ENCODE results near the gene VCL.

Gene VCL

GRCh38 chr10:74035303-74035702, 37.4 kb downstream of the VCL start:
- Histone ChIP-seq H3K4me3 (ENCODE audit: insufficient read depth, low read length, poor library complexity, severe bottlenecking) (no peak overlapping the region), H3K9me2 (replicated peaks; ENCODE audit: insufficient read depth, low read length) (no peaks in the 10 kb centered on the region), H3K36me3 (ENCODE audit: low read length) (no peaks in the 10 kb centered on the region), H3F3A (ENCODE audit: insufficient read depth) (peaks cover 4% of the 10 kb centered on the region), H4K20me1 (ENCODE audit: low read depth, low read length) (no peaks in the 10 kb centered on the region), H3K4me2 (ENCODE audit: low read depth, low read length, poor library complexity, severe bottlenecking) (no peak overlapping the region), H3K9ac (ENCODE audit: low read length) (no peak overlapping the region), H3K27ac (ENCODE audit: low read depth, low read length) (no peak overlapping the region), H3K9me3 (ENCODE audit: insufficient read depth, low read length) (no peaks in the 10 kb centered on the region), H3K79me2 (ENCODE audit: insufficient read depth, low read length) (no peaks in the 10 kb centered on the region), H3K27me3 (ENCODE audit: low read length) (no peaks in the 10 kb centered on the region), H2AFZ (ENCODE audit: low read depth, low read length, severe bottlenecking) (no peak overlapping the region)
- TF ChIP-seq EZH2phosphoT487 (conservative IDR thresholded peaks at IDR 0.05; ENCODE audit: low read length) (no peak), CTCF (IDR thresholded peaks at IDR 0.05; ENCODE audit: insufficient read depth, low read length, poor library complexity, severe bottlenecking) (peak; percentile 47)

GRCh38 chr10:74036474-74036873, 38.6 kb downstream of the VCL start:
- Histone ChIP-seq H3K9me2 (replicated peaks; ENCODE audit: insufficient read depth, low read length) (no peaks in the 10 kb centered on the region), H3K9me3 (ENCODE audit: insufficient read depth, low read length) (no peaks in the 10 kb centered on the region), H4K20me1 (ENCODE audit: low read depth, low read length) (no peaks in the 10 kb centered on the region), H3F3A (ENCODE audit: insufficient read depth) (peaks cover 4% of the 10 kb centered on the region), H3K36me3 (ENCODE audit: low read length) (no peaks in the 10 kb centered on the region), H2AFZ (ENCODE audit: low read depth, low read length, severe bottlenecking) (no peak overlapping the region), H3K79me2 (ENCODE audit: insufficient read depth, low read length) (no peaks in the 10 kb centered on the region), H3K27me3 (ENCODE audit: low read length) (no peaks in the 10 kb centered on the region), H3K4me3 (ENCODE audit: insufficient read depth, low read length, poor library complexity, severe bottlenecking) (no peak overlapping the region), H3K4me2 (ENCODE audit: low read depth, low read length, poor library complexity, severe bottlenecking) (no peak overlapping the region), H3K9ac (ENCODE audit: low read length) (no peak overlapping the region), H3K27ac (ENCODE audit: low read depth, low read length) (no peak overlapping the region)
- TF ChIP-seq CTCF (IDR thresholded peaks at IDR 0.05; ENCODE audit: insufficient read depth, low read length, poor library complexity, severe bottlenecking) (no peak), EZH2phosphoT487 (conservative IDR thresholded peaks at IDR 0.05; ENCODE audit: low read length) (no peak)

- H2AFZ ChIP-seq (ENCODE audit: low read depth, low read length, severe bottlenecking), result no peak overlapping the region
- no peak overlapping the region for H3K9ac ChIP-seq (ENCODE audit: low read length)
- H3K27me3 ChIP-seq (ENCODE audit: low read length), result no peaks in the 10 kb centered on the region
- no peak for TF ChIP-seq EZH2phosphoT487 (conservative IDR thresholded peaks at IDR 0.05; ENCODE audit: low read length)
- no peak for TF ChIP-seq CTCF (IDR thresholded peaks at IDR 0.05; ENCODE audit: insufficient read depth, low read length, poor library complexity, severe bottlenecking)
- no peak overlapping the region for H3K4me2 ChIP-seq (ENCODE audit: low read depth, low read length, poor library complexity, severe bottlenecking)
- H3K27ac ChIP-seq (ENCODE audit: low read depth, low read length), result no peak overlapping the region
- H3K79me2 ChIP-seq (ENCODE audit: insufficient read depth, low read length), result no peaks in the 10 kb centered on the region
- H3K9me3 ChIP-seq (ENCODE audit: insufficient read depth, low read length), result no peaks in the 10 kb centered on the region
- H3K4me3 ChIP-seq (ENCODE audit: insufficient read depth, low read length, poor library complexity, severe bottlenecking), result no peak overlapping the region
- peaks cover 6% of the 10 kb centered on the region; the same call in 1 of the 2 replicates for H3K36me3 ChIP-seq (ENCODE audit: low read length)
- H3F3A ChIP-seq (ENCODE audit: insufficient read depth), result peaks cover 6% of the 10 kb centered on the region; the same call in 1 of the 2 replicates
- H3K9me2 ChIP-seq (replicated peaks; ENCODE audit: insufficient read depth, low read length), result no peaks in the 10 kb centered on the region
- H4K20me1 ChIP-seq (ENCODE audit: low read depth, low read length), result no peaks in the 10 kb centered on the region
These were observed 41.7 kb downstream of the VCL start for GRCh38 chr10:74039561-74040145.
